HUES64 (cell line): ENCODE data around the gene DUS1L.

Source experiments
- H3K27ac ChIP-seq: 2 replicates; pipeline ENCODE4 v1.7.0; 2013; ENCODE audit warnings: low read depth, low read length, inconsistent platforms
- H3K27me3 ChIP-seq: 2 replicates; pipeline ENCODE4 v1.6.1; 2013; ENCODE audit warnings: mild to moderate bottlenecking, low read length; ENCODE audit not compliant: insufficient read depth
- H3K36me3 ChIP-seq: 2 replicates; pipeline ENCODE4 v1.6.1; 2013; ENCODE audit warnings: mild to moderate bottlenecking, low read length; ENCODE audit not compliant: insufficient read depth
- H3K4me1 ChIP-seq: 2 replicates; pipeline ENCODE4 v1.6.1; 2013; ENCODE audit warnings: mild to moderate bottlenecking, low read length, moderate library complexity; ENCODE audit not compliant: insufficient read depth
- H3K4me3 ChIP-seq: 2 replicates; pipeline ENCODE4 v1.5.1; 2013; ENCODE audit warnings: mild to moderate bottlenecking, low read length, moderate library complexity
- H3K9ac ChIP-seq: 2 replicates; pipeline ENCODE4 v1.6.1; 2013; ENCODE audit warnings: mild to moderate bottlenecking, low read depth, low read length
- H3K9me3 ChIP-seq: 2 replicates; pipeline ENCODE4 v1.6.1; 2013; ENCODE audit warnings: low read depth, low read length; ENCODE audit not compliant: insufficient read depth
- WGBS: fragments of 150-250, 120-280 bp; methylation state at CpG from one replicate; pipeline ENCODE4 v1.1.7; 2013; ENCODE audit warnings: missing lambda C conversion rate; 5-methylcytosine and 5-hydroxymethylcytosine counted together

DUS1L gene

GRCh38 chr17:82050761-82051641 lies 14.6 kb downstream of the DUS1L start:
- Histone ChIP-seq H3K4me3 (peak overlapping the region; percentile 96), H3K9me3 (no peaks in the 10 kb centered on the region), H3K9ac (peak overlapping the region; percentile 20), H3K36me3 (peaks cover 56% of the 10 kb centered on the region), H3K27ac (no peak overlapping the region), H3K27me3 (no peaks in the 10 kb centered on the region), H3K4me1 (no peaks in the 10 kb centered on the region)
- WGBS, result 19% methylated on average over 79 of the region's 79 CpGs

- Histone ChIP-seq H3K9ac (peak overlapping the region; percentile 20; the same call in 1 of the 2 replicates), H3K36me3 (peaks cover 50% of the 10 kb centered on the region), H3K27ac (no peak overlapping the region), H3K4me1 (no peaks in the 10 kb centered on the region), H3K4me3 (peak overlapping the region; percentile 96), H3K27me3 (no peaks in the 10 kb centered on the region), H3K9me3 (no peaks in the 10 kb centered on the region)
- WGBS, result 94% methylated on average over 28 of the region's 28 CpGs
Measured at GRCh38 chr17:82050152-82050760, 15.3 kb downstream of the DUS1L start.

DNA sequence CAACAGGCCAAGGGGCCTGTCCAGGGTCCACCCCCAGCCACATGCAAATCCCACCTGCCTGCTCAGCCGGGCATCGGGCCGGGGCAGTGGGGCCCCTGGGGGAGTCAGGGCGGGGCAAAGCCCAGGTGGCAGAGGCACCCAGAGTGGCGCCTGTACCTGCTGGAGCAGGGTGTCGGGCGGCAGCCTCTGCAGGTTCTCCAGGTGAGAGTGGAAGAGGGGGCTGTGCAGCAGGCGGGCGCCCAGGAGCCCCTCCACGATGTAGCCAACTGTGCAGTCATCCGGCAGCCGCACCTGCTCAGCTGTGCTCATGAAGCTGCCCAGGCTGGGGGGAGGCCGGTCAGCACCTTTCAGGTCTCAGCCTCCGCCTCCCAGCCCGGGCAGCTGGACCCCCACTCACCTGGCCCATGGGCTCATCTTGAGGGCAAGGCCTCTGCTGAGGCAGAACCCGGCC lies 16.1 kb downstream of the DUS1L start:
- Histone ChIP-seq H3K9me3 (no peaks in the 10 kb centered on the region), H3K4me1 (no peaks in the 10 kb centered on the region), H3K27ac (no peak overlapping the region), H3K36me3 (peaks cover 43% of the 10 kb centered on the region), H3K9ac (no peak overlapping the region), H3K27me3 (no peaks in the 10 kb centered on the region), H3K4me3 (no peak overlapping the region)
- 94% methylated on average over 16 of the region's 16 CpGs for WGBS

- Histone ChIP-seq H3K9me3 (no peaks in the 10 kb centered on the region), H3K4me1 (no peaks in the 10 kb centered on the region), H3K36me3 (peaks cover 39% of the 10 kb centered on the region), H3K9ac (no peak overlapping the region), H3K27me3 (no peaks in the 10 kb centered on the region), H3K27ac (no peak overlapping the region), H3K4me3 (no peak overlapping the region)
- WGBS, result 96% methylated on average over 8 of the region's 8 CpGs
Measured at GRCh38 chr17:82049106-82049505, 16.5 kb downstream of the DUS1L start.

GRCh38 chr17:82048571-82048971 lies 17.0 kb downstream of the DUS1L start:
- Histone ChIP-seq H3K9me3 (no peaks in the 10 kb centered on the region), H3K27ac (no peak overlapping the region), H3K36me3 (peaks cover 33% of the 10 kb centered on the region), H3K27me3 (no peaks in the 10 kb centered on the region), H3K4me1 (0 out of 2 replicates have a peak, but pooled peaks cover 3% of the 10 kb centered on the region), H3K4me3 (no peak overlapping the region), H3K9ac (no peak overlapping the region)
- WGBS, result 91% methylated on average over 20 of the region's 20 CpGs

GRCh38 chr17:82047914-82048570 lies 17.6 kb downstream of the DUS1L start:
- no peak overlapping the region for H3K9ac ChIP-seq
- H3K4me3 ChIP-seq, result no peak overlapping the region
- no peaks in the 10 kb centered on the region for H3K9me3 ChIP-seq
- H3K27me3 ChIP-seq, result no peaks in the 10 kb centered on the region
- no peak overlapping the region for H3K27ac ChIP-seq
- H3K36me3 ChIP-seq, result peaks cover 29% of the 10 kb centered on the region
- H3K4me1 ChIP-seq, result peaks cover 7% of the 10 kb centered on the region
- 94% methylated on average over 25 of the region's 25 CpGs for WGBS

GRCh38 chr17:82047379-82047778 lies 18.2 kb downstream of the DUS1L start:
- Histone ChIP-seq H3K36me3 (peaks cover 29% of the 10 kb centered on the region), H3K27me3 (no peaks in the 10 kb centered on the region), H3K27ac (no peak overlapping the region), H3K4me1 (peaks cover 7% of the 10 kb centered on the region), H3K4me3 (no peak overlapping the region), H3K9me3 (no peaks in the 10 kb centered on the region), H3K9ac (no peak overlapping the region)
- WGBS, result 93% methylated on average over 24 of the region's 24 CpGs

GRCh38 chr17:82046903-82047302 lies 18.7 kb downstream of the DUS1L start:
- peaks cover 29% of the 10 kb centered on the region for H3K36me3 ChIP-seq
- peaks cover 7% of the 10 kb centered on the region for H3K4me1 ChIP-seq
- H3K27me3 ChIP-seq, result no peaks in the 10 kb centered on the region
- H3K27ac ChIP-seq, result no peak overlapping the region
- 96% methylated on average over 21 of the region's 21 CpGs for WGBS
- no peak overlapping the region for H3K4me3 ChIP-seq
- no peak overlapping the region for H3K9ac ChIP-seq
- no peaks in the 10 kb centered on the region for H3K9me3 ChIP-seq

DNA sequence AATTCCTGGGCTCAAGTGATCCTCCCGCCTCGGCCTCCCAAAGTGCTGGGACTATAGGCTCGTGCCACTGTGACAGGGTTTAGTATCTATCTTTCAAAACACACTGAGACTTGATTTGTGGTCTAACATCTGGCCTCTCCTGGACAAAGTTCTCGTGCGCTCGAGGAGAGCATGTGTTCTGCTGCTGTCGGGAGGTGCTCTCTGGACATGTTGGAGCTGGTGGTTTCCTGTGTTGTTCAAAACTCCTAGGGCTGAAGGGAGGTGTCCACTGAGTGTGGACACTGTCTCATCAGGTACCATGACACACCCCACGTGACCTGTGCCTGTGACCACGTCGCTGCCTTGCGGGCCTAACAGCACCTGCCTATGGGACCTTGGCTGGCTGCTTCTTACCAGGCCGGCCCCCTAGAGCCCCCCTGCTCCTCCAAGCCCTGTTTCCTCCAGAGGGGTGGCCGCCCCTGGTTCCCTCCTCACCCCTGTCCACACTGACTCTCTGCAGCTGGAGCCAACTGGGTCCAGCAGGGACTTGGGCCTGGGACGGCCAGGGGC lies 19.6 kb downstream of the DUS1L start:
- WGBS, result 94% methylated on average over 14 of the region's 14 CpGs
- H3K4me3 ChIP-seq, result no peak overlapping the region

DNA sequence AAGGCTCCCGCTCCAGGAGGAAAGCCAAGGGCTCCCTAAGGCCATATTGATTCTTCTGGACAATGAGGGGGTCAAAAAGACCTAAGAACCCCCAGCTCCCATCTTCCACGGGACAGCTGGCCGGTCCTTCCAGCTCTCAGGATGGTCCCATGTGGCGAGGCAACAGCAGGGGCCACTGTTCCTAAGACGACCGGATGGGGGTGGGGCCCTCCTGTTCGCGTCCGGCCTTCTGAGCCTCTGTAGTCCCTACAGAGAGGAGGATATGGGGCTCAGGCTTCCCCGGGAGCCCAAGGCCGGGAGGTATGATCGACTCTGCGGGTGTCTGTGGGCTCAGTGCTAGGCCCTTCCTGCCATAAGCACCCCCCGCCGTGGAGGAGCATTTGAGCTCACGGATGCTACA lies 22.1 kb downstream of the DUS1L start:
- Histone ChIP-seq H3K4me1 (peaks cover 7% of the 10 kb centered on the region), H3K9ac (no peak overlapping the region), H3K9me3 (no peaks in the 10 kb centered on the region), H3K36me3 (peaks cover 17% of the 10 kb centered on the region), H3K27ac (no peak overlapping the region), H3K27me3 (no peaks in the 10 kb centered on the region), H3K4me3 (no peak overlapping the region)
- whole genome bisulfite sequencing, result 60% methylated on average over 16 of the region's 16 CpGs

More for the DNA sequence above, 19.6 kb downstream of the DUS1L start:
- H3K9me3 ChIP-seq, result no peaks in the 10 kb centered on the region
- peaks cover 29% of the 10 kb centered on the region for H3K36me3 ChIP-seq
- H3K4me1 ChIP-seq, result peaks cover 7% of the 10 kb centered on the region
- H3K27ac ChIP-seq, result no peak overlapping the region
- no peaks in the 10 kb centered on the region for H3K27me3 ChIP-seq
- no peak overlapping the region for H3K9ac ChIP-seq

GRCh38 chr17:82042649-82043048 lies 23.0 kb downstream of the DUS1L start:
- WGBS, result 95% methylated on average over 9 of the region's 9 CpGs
- no peak overlapping the region for H3K9ac ChIP-seq
- peaks cover 10% of the 10 kb centered on the region for H3K4me1 ChIP-seq

More at GRCh38 chr17:82042649-82043048, 23.0 kb downstream of the DUS1L start:
- H3K4me3 ChIP-seq, result no peak overlapping the region
- H3K36me3 ChIP-seq, result peaks cover 12% of the 10 kb centered on the region; the same call in 1 of the 2 replicates
- H3K27ac ChIP-seq, result no peak overlapping the region
- no peaks in the 10 kb centered on the region for H3K9me3 ChIP-seq
- no peaks in the 10 kb centered on the region for H3K27me3 ChIP-seq
